OCI-LY7 (cell line): ENCODE results near the gene DMRT1. TPM values are rescaled to one million over a fixed set of nuclear protein-coding genes. Genes with fewer than 3 reads are reported as not detected.

Source experiments
- BruUV-seq: library from RNA; stranded (reverse); fragments of 400-500 nt; replicated peaks from 2 replicates; lab custom pipeline; 2021; lab: Mats Ljungman, UMichigan
- CTCF ChIA-PET: fragments of 300-600 bp; sonication (Branson Sonifier 250); formaldehyde crosslinking; loops from one replicate; lab custom pipeline; 2022; ENCODE audit warnings: antibody characterized with exemption; ENCODE audit not compliant: unreplicated experiment; lab: Charles Lee
- POLR2A ChIA-PET: fragments of 300-600 bp; sonication (Branson Sonifier 250); formaldehyde crosslinking; loops from one replicate; lab custom pipeline; 2022; ENCODE audit warnings: antibody characterized with exemption; lab: Charles Lee
- DNase-seq: peaks from one replicate; pipeline ENCODE4 v3.0.0-alpha.2; 2015; ENCODE audit warnings: low spot score
- H2AFZ ChIP-seq: fragments of 200-600 bp; sonication (generic), shearing (Covaris generic); 2 replicates; pipeline ENCODE4 v1.6.1; 2014; ENCODE audit warnings: mild to moderate bottlenecking, antibody characterized with exemption, low read length, moderate library complexity
- H3K27ac ChIP-seq: fragments of 200-600 bp; sonication (generic); 2 replicates; pipeline ENCODE4 v1.5.1; 2014; ENCODE audit warnings: mixed run types, low read depth, mild to moderate bottlenecking, moderate library complexity, low read length, inconsistent platforms; ENCODE audit not compliant: poor library complexity, severe bottlenecking
- H3K36me3 ChIP-seq: fragments of 200-600 bp; sonication (generic); 2 replicates; pipeline ENCODE4 v1.6.1; 2014; ENCODE audit warnings: mild to moderate bottlenecking, antibody characterized with exemption, low read length, moderate library complexity, mixed read lengths; ENCODE audit not compliant: insufficient read depth
- H3K4me1 ChIP-seq: fragments of 200-600 bp; sonication (generic); 2 replicates; pipeline ENCODE4 v1.5.1; 2014; ENCODE audit warnings: mild to moderate bottlenecking, low read length; ENCODE audit not compliant: insufficient read depth, poor library complexity, severe bottlenecking
- H3K4me2 ChIP-seq: fragments of 200-600 bp; sonication (generic); 2 replicates; pipeline ENCODE4 v1.6.1; 2014; ENCODE audit warnings: mild to moderate bottlenecking, low read length
- H3K4me3 ChIP-seq: fragments of 200-600 bp; sonication (generic); 2 replicates; pipeline ENCODE4 v1.5.1; 2014; ENCODE audit warnings: mild to moderate bottlenecking, low read depth, low read length; ENCODE audit not compliant: poor library complexity, severe bottlenecking
- H3K79me2 ChIP-seq: fragments of 200-600 bp; sonication (generic); 2 replicates; pipeline ENCODE4 v1.6.1; 2016; ENCODE audit warnings: low read depth, mild to moderate bottlenecking, low read length, moderate library complexity, mixed read lengths; ENCODE audit not compliant: insufficient read depth
- H3K9me2 ChIP-seq: fragments of 200-600 bp; sonication (generic); 2 replicates; pipeline ENCODE4 v1.6.1; 2016; ENCODE audit warnings: mild to moderate bottlenecking, low read length, mixed read lengths; ENCODE audit not compliant: insufficient read depth
- H3K9me3 ChIP-seq: fragments of 200-600 bp; sonication (generic); 2 replicates; pipeline ENCODE4 v1.6.1; 2014; ENCODE audit warnings: mild to moderate bottlenecking, mixed run types, low read length, mixed read lengths
- H4K20me1 ChIP-seq: fragments of 200-600 bp; sonication (generic); 2 replicates; pipeline ENCODE4 v1.6.1; 2014; ENCODE audit warnings: mild to moderate bottlenecking, antibody characterized with exemption, low read length, moderate library complexity, mixed read lengths; ENCODE audit not compliant: insufficient read depth
- EZH2phosphoT487 ChIP-seq: fragments of 200-600 bp; sonication (generic); IDR thresholded peaks from 2 replicates; pipeline ENCODE4 v1.6.1; 2018; ENCODE audit warnings: low read depth, borderline replicate concordance, mild to moderate bottlenecking, mixed run types, antibody characterized with exemption, low read length, moderate library complexity, mixed read lengths
- intact Hi-C: fragments of 100-400 bp; cut with micrococcal nuclease; formaldehyde crosslinking; loops from one replicate; pipeline ENCODE4 v1.10.0; 2022; ENCODE audit not compliant: unreplicated experiment
- total RNA-seq, 2 experiments: library from RNA; depleted of rRNA in 1 of 2; stranded (reverse); fragments of >200 nt in 1 of 2; shearing (Covaris generic) in 1 of 2; gene quantifications; 2 replicates each; pipeline ENCODE4 v1.2.3, GENCODE V29; 2014 to 2022
- TF ChIP-seq, protein P1 (sequence below): fragments of 200-600 bp; sonication (generic); conservative IDR thresholded peaks from 2 replicates; pipeline ENCODE4 v1.5.1; 2014; ENCODE audit warnings: mild to moderate bottlenecking, antibody characterized with exemption, low read length, moderate library complexity, mixed read lengths

Gene DMRT1
- total RNA-seq, 2 experiments from 2014 or later = not detected

GRCh38 chr9:847505-847904 is 6.0 kb downstream of the DMRT1 start:
- H3K4me1 ChIP-seq = no peaks in the 10 kb centered on the region
- BruUV-seq = no TSS peak
- H3K79me2 ChIP-seq = no peaks in the 10 kb centered on the region
- H3K36me3 ChIP-seq = no peaks in the 10 kb centered on the region
- POLR2A ChIA-PET = interaction anchor here (0.6 to 2.1 kb wide), 3 partner anchors 14 to 1438 kb away, joined by 3 to 5 read pairs (median 4); no protein-coding TSS in a partner anchor
- TF ChIP-seq, protein P1, sequence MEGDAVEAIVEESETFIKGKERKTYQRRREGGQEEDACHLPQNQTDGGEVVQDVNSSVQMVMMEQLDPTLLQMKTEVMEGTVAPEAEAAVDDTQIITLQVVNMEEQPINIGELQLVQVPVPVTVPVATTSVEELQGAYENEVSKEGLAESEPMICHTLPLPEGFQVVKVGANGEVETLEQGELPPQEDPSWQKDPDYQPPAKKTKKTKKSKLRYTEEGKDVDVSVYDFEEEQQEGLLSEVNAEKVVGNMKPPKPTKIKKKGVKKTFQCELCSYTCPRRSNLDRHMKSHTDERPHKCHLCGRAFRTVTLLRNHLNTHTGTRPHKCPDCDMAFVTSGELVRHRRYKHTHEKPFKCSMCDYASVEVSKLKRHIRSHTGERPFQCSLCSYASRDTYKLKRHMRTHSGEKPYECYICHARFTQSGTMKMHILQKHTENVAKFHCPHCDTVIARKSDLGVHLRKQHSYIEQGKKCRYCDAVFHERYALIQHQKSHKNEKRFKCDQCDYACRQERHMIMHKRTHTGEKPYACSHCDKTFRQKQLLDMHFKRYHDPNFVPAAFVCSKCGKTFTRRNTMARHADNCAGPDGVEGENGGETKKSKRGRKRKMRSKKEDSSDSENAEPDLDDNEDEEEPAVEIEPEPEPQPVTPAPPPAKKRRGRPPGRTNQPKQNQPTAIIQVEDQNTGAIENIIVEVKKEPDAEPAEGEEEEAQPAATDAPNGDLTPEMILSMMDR = no peak
- TF ChIP-seq EZH2phosphoT487 = no peak
- intact Hi-C loops = no loop called here
- no peaks in the 10 kb centered on the region for H4K20me1 ChIP-seq
- CTCF ChIA-PET = no interaction called here
- H3K27ac ChIP-seq = no peak overlapping the region
- no peak overlapping the region for H2AFZ ChIP-seq
- H3K9me3 ChIP-seq = no peaks in the 10 kb centered on the region
- no peaks in the 10 kb centered on the region for H3K9me2 ChIP-seq
- no peak overlapping the region for H3K4me3 ChIP-seq
- no peak overlapping the region for H3K4me2 ChIP-seq
- no peak for DNase-seq

DNA sequence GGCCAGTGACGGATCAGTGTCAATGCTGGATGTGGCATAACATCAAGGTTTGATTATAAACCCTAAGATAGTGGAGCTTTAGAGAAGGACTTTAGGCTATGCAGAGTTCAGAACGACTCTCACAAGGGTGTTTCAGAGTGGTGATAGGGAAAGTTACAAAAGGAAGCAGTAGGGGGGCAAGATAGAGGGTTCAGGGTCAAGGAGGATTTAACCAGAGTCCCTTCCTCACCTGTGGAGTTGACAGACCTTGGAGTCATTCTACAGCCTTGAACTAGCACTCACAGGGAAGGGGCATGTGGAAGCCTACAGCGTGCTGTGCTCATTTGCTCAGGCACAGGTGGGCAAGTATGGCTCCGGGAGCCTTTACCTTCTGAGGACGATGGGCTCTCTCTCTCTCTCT is 7.9 kb downstream of the DMRT1 start:
- BruUV-seq = no TSS peak
- no peak overlapping the region for H2AFZ ChIP-seq
- ChIA-PET CTCF (no interaction called here), POLR2A (interaction anchor here (1.3 kb wide), 1 partner anchor 10 kb away, joined by 4 read pairs; no protein-coding TSS in a partner anchor)
- no peaks in the 10 kb centered on the region for H3K9me3 ChIP-seq
- H3K4me2 ChIP-seq = no peak overlapping the region
- no peak overlapping the region for H3K27ac ChIP-seq
- H3K4me1 ChIP-seq = no peaks in the 10 kb centered on the region
- H4K20me1 ChIP-seq = no peaks in the 10 kb centered on the region
- no peaks in the 10 kb centered on the region for H3K9me2 ChIP-seq
- intact Hi-C loops = no loop called here
- no peaks in the 10 kb centered on the region for H3K36me3 ChIP-seq
- H3K4me3 ChIP-seq = no peak overlapping the region
- no peak for DNase-seq
- H3K79me2 ChIP-seq = no peaks in the 10 kb centered on the region
- TF ChIP-seq, protein P1 = no peak
- no peak for TF ChIP-seq EZH2phosphoT487

DNA sequence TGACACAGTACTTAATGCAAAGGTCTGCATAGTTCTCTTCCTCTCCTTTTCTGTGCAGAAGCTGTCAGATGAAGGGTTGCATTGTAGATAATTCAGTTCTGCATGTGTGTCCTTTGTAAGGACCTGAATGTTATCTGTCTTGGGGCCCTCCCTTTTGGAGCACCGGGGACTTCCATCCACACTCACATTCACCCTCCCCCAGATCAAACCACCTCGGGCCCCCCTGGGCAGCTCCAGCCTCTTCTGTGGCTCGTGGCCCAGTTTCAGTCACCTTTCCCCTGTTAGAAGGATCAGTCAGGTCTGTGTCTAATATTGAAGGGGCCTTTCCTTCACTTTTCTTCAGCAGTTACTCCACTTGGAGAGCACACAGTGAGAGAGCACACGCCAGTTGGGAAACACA is 11.0 kb downstream of the DMRT1 start:
- H3K4me1 ChIP-seq = no peaks in the 10 kb centered on the region
- TF ChIP-seq, protein P1 = no peak
- no peak for TF ChIP-seq EZH2phosphoT487
- intact Hi-C loops = no loop called here
- no peaks in the 10 kb centered on the region for H3K9me3 ChIP-seq
- no peak overlapping the region for H3K4me2 ChIP-seq
- H3K9me2 ChIP-seq = no peaks in the 10 kb centered on the region
- no peak overlapping the region for H3K27ac ChIP-seq
- no peak for DNase-seq
- no peaks in the 10 kb centered on the region for H4K20me1 ChIP-seq
- no peak overlapping the region for H2AFZ ChIP-seq
- CTCF ChIA-PET = no interaction called here
- no peaks in the 10 kb centered on the region for H3K36me3 ChIP-seq
- no peaks in the 10 kb centered on the region for H3K79me2 ChIP-seq
- BruUV-seq = no TSS peak
- POLR2A ChIA-PET = interaction anchor here (0.5 to 0.7 kb wide), 3 partner anchors 23 to 1420 kb away, joined by 3 read pairs; no protein-coding TSS in a partner anchor
- no peak overlapping the region for H3K4me3 ChIP-seq
